HG02885 (cell line): Measurements from ENCODE around the gene HYAL3.
A peak's percentile ranks its signal among the peaks of the same experiment; 100 is the strongest.
"Not testable (repeated sequence)": the region's sequence is repeated elsewhere in the genome, so short reads cannot be mapped to it uniquely, and the experiment has no call there.

Experiments
- ATAC-seq: cut with Tn5 transposase; IDR thresholded peaks from one replicate; pipeline ENCODE4 v1.9.1; 2021; ENCODE audit warnings: mild to moderate bottlenecking; ENCODE audit not compliant: unreplicated experiment, poor library complexity

Gene HYAL3

GRCh38 chr3:50260942-50261441 lies 38.2 kb downstream of the HYAL3 start:
- no peak for ATAC-seq

GRCh38 chr3:50260027-50260941 lies 38.9 kb downstream of the HYAL3 start:
- ATAC-seq = peak; percentile 92

- ATAC-seq = peak; percentile 26
These were observed 39.7 kb downstream of the HYAL3 start for GRCh38 chr3:50259432-50260026.

- no peak for ATAC-seq
These were observed 40.2 kb downstream of the HYAL3 start for GRCh38 chr3:50258979-50259378.

GRCh38 chr3:50258029-50258680 lies 41.0 kb downstream of the HYAL3 start:
- no peak for ATAC-seq

GRCh38 chr3:50256978-50257890 lies 42.0 kb downstream of the HYAL3 start:
- no peak for ATAC-seq

- ATAC-seq = no peak
These were observed 44.0 kb downstream of the HYAL3 start for GRCh38 chr3:50255251-50255615.

- no peak for ATAC-seq
These were observed 44.5 kb downstream of the HYAL3 start for GRCh38 chr3:50254577-50255250.

GRCh38 chr3:50251220-50251619 lies 48.0 kb downstream of the HYAL3 start:
- no peak for ATAC-seq

GRCh38 chr3:50250514-50250913 lies 48.7 kb downstream of the HYAL3 start:
- ATAC-seq = no peak

- ATAC-seq = no peak
These were observed 49.7 kb downstream of the HYAL3 start for GRCh38 chr3:50249457-50249856.

- ATAC-seq = no peak
These were observed 50.8 kb downstream of the HYAL3 start for GRCh38 chr3:50248387-50248786.

GRCh38 chr3:50246517-50246954 lies 52.7 kb downstream of the HYAL3 start:
- peak; percentile 72 for ATAC-seq

GRCh38 chr3:50245831-50246516 lies 53.2 kb downstream of the HYAL3 start:
- peak; percentile 64 for ATAC-seq

GRCh38 chr3:50245251-50245745 lies 53.9 kb downstream of the HYAL3 start:
- ATAC-seq = no peak

- not testable (repeated sequence) for ATAC-seq
These were observed 54.4 kb downstream of the HYAL3 start for GRCh38 chr3:50244813-50245212.

GRCh38 chr3:50243543-50243895 lies 55.7 kb downstream of the HYAL3 start:
- ATAC-seq = no peak

- no peak for ATAC-seq
These were observed 56.2 kb downstream of the HYAL3 start for GRCh38 chr3:50242851-50243542.
